K562 (cell line): ENCODE measurements around the gene HIVEP3. TPM values are rescaled to one million over a fixed set of nuclear protein-coding genes. Genes with fewer than 3 reads are reported as not detected.

ENCODE experiments used
- ATAC-seq: fragments of 200-7000 bp; cut with Tn5 transposase; 3 replicates; pipeline ENCODE4 v1.9.1; 2020; ENCODE audit warnings: moderate library complexity
- BruUV-seq: library from RNA; stranded (reverse); fragments of 400-500 nt; replicated peaks from 2 replicates; lab custom pipeline; 2021; lab: Mats Ljungman, UMichigan
- CTCF ChIA-PET: fragments of 300-600 bp; formaldehyde crosslinking; extraction: SDS; loops from one replicate; lab custom pipeline; 2021; ENCODE audit warnings: low intra/inter-chr PET ratio; lab: Yijun Ruan, JAX
- POLR2A ChIA-PET: fragments of 300-600, 350-650 bp; sonication (Branson Sonifier 250); formaldehyde crosslinking; extraction: SDS; loops from one replicate; lab custom pipeline; 2021; ENCODE audit warnings: antibody characterized with exemption, inconsistent platforms; lab: Yijun Ruan, JAX
- DNase-seq, 4 experiments: peaks; one replicate each; pipeline versions ENCODE4 v3.0.0 to v3.0.0-alpha.2; 2011 to 2018; ENCODE audit warnings: low spot score in 3 of 4, mixed read lengths in 3 of 4; ENCODE audit errors: extremely low read depth in 1 of 4
- FAIRE-seq: peaks from 2 replicates; lab custom pipeline; 2011; peaks lifted over from hg19 to GRCh38; lab: Jason Lieb, UNC
- H2AFZ ChIP-seq: 2 replicates; pipeline ENCODE4 v1.6.0; 2011; ENCODE audit warnings: low read depth, low read length, control low read depth, inconsistent platforms
- H3K27ac ChIP-seq: fragments of 200-600 bp; 3 replicates; pipeline ENCODE4 v1.8.0; 2011; ENCODE audit warnings: low read depth, mild to moderate bottlenecking, control low read depth, inconsistent platforms, low read length, moderate library complexity, mixed read lengths; ENCODE audit errors: extremely low read depth
- H3K27me3 ChIP-seq, 2 experiments: fragments of 300-600 bp in 1 of 2; 2 replicates in 1 of 2; 3 replicates in 1 of 2; pipeline versions ENCODE4 v1.6.0 to v1.8.0; 2011; ENCODE audit warnings: inconsistent platforms in 2 of 2, low read length in 2 of 2, mild to moderate bottlenecking in 1 of 2, mixed read lengths in 1 of 2, moderate library complexity in 1 of 2; ENCODE audit not compliant: control insufficient read depth in 2 of 2, insufficient read depth in 2 of 2
- H3K36me3 ChIP-seq: fragments of 300-600 bp; 3 replicates; pipeline ENCODE4 v1.8.0; 2011; ENCODE audit warnings: mild to moderate bottlenecking, low read length, inconsistent platforms; ENCODE audit not compliant: control insufficient read depth, insufficient read depth
- H3K4me1 ChIP-seq, 2 experiments: fragments of 200-600 bp in 1 of 2; replicated peaks in 1 of 2; 2 replicates in 1 of 2; 3 replicates in 1 of 2; pipeline versions ENCODE4 v1.5.1 to v1.8.0; 2011; ENCODE audit warnings: inconsistent platforms in 2 of 2, low read length in 2 of 2, mild to moderate bottlenecking in 1 of 2, mixed read lengths in 1 of 2, moderate library complexity in 1 of 2; ENCODE audit not compliant: control insufficient read depth in 2 of 2, insufficient read depth in 2 of 2
- H3K4me2 ChIP-seq: 2 replicates; pipeline ENCODE4 v1.6.1; 2011; ENCODE audit warnings: low read length, control low read depth, inconsistent platforms, mixed read lengths; ENCODE audit not compliant: insufficient read depth
- H3K4me3 ChIP-seq: fragments of 200-600 bp; sonication (generic), shearing (Covaris generic); 2 replicates; pipeline ENCODE4 v1.5.1; 2016; ENCODE audit warnings: control low read depth, inconsistent platforms
- H3K79me2 ChIP-seq: fragments of 200-600 bp; 3 replicates; pipeline ENCODE4 v1.8.0; 2011; ENCODE audit warnings: low read length, inconsistent platforms; ENCODE audit not compliant: control insufficient read depth, insufficient read depth
- H3K9ac ChIP-seq, 2 experiments: 2 replicates each; pipeline versions ENCODE4 v1.6.0 to v1.6.1; 2011; ENCODE audit warnings: low read depth in 2 of 2, low read length in 2 of 2, control low read depth in 1 of 2, inconsistent platforms in 1 of 2, mild to moderate bottlenecking in 1 of 2, mixed read lengths in 1 of 2; ENCODE audit not compliant: insufficient read depth in 1 of 2
- H3K9me1 ChIP-seq: one replicate; pipeline ENCODE4 v1.6.0; 2011; ENCODE audit warnings: inconsistent platforms, mild to moderate bottlenecking, low read length, moderate library complexity; ENCODE audit not compliant: control insufficient read depth, insufficient read depth
- H3K9me3 ChIP-seq: replicated peaks from 2 replicates; pipeline ENCODE4 v1.5.1; 2011; ENCODE audit warnings: low read depth, low read length, inconsistent platforms; ENCODE audit not compliant: control insufficient read depth, insufficient read depth
- H4K20me1 ChIP-seq: replicated peaks from 2 replicates; pipeline ENCODE4 v1.6.1; 2011; ENCODE audit warnings: low read length, inconsistent platforms, mixed read lengths; ENCODE audit not compliant: control insufficient read depth, insufficient read depth
- GTF2F1 ChIP-seq: IDR thresholded peaks from 2 replicates; pipeline ENCODE4 v1.6.1; 2011; ENCODE audit warnings: low read depth, low read length, improper control_type of control experiment
- HOMEZ ChIP-seq: fragments of 250-450 bp; sonication (Bioruptor Pico); IDR thresholded peaks from 2 replicates; pipeline ENCODE4 v1.4.0; 2020; ENCODE audit warnings: mild to moderate bottlenecking, moderate library complexity
- PHF20 ChIP-seq: fragments of 450-650 bp; IDR thresholded peaks from 2 replicates; pipeline ENCODE4 v1.6.1; 2018; ENCODE audit not compliant: partially characterized antibody
- PRPF4 ChIP-seq: fragments of 200-400 bp; formaldehyde crosslinking; IDR thresholded peaks from one replicate; pipeline ENCODE4 v1.6.1; 2017; ENCODE audit warnings: low read length, low read depth, mild to moderate bottlenecking; ENCODE audit not compliant: insufficient read depth, poor library complexity, severe bottlenecking
- SRSF1 ChIP-seq: fragments of 200-400 bp; formaldehyde crosslinking; IDR thresholded peaks from 2 replicates; pipeline ENCODE4 v1.6.1; 2017; ENCODE audit warnings: mild to moderate bottlenecking, low read depth, low read length, moderate library complexity
- SRSF9 ChIP-seq: fragments of 200-400 bp; formaldehyde crosslinking; IDR thresholded peaks from 2 replicates; pipeline ENCODE4 v1.6.1; 2017; ENCODE audit warnings: low read depth, low read length, borderline replicate concordance
- TFE3 ChIP-seq: fragments of 450-650 bp; formaldehyde crosslinking; IDR thresholded peaks from 2 replicates; pipeline ENCODE4 v1.4.0; 2020; ENCODE audit warnings: mild to moderate bottlenecking, mixed read lengths
- WGBS: fragments of 100-300 bp; shearing (Covaris generic); methylation state at CpG from one replicate; pipeline ENCODE4 v1.1.6; 2016; ENCODE audit warnings: low coverage, mixed read lengths; ENCODE audit not compliant: insufficient coverage; ENCODE audit errors: missing lambda C conversion rate; 5-methylcytosine and 5-hydroxymethylcytosine counted together
- in situ Hi-C: fragments of 300-500 bp; cut with MboI; formaldehyde crosslinking; loops from 4 replicates; pipeline ENCODE4 v1.15.0; 2018; ENCODE audit warnings: inconsistent platforms, mixed read lengths
- intact Hi-C: fragments of 100-400 bp; cut with micrococcal nuclease; formaldehyde crosslinking; loops from 2 replicates; pipeline ENCODE4 v1.14.2; 2022
- polyA plus RNA-seq, 8 experiments: library from polyadenylated mRNA; depleted of rRNA in 4 of 8; stranded (reverse) in 5 of 8; unstranded in 3 of 8; fragments of >200 nt; fragmentation: Nextera tagmentation in 2 of 8; fragmentation: Illumina TruSeq in 1 of 8; extraction: Ambion mirVana in 2 of 8; extraction: Trizol in 1 of 8; gene quantifications; 2 replicates each; pipeline versions ENCODE4 v1.2.1 to v1.2.3, GENCODE V29; 2011 to 2014; ENCODE audit warnings: inconsistent platforms in 1 of 8, missing spikeins in 1 of 8
- total RNA-seq, 7 experiments: library from RNA; depleted of rRNA in 6 of 7; stranded (reverse); fragments of >200 nt in 6 of 7; fragmentation: Illumina TruSeq in 2 of 7; extraction: Trizol in 2 of 7; gene quantifications; 2 replicates each; pipeline versions ENCODE4 v1.2.1 to v1.2.3, GENCODE V29; 2011 to 2021; ENCODE audit warnings: low replicate concordance in 1 of 7

Gene HIVEP3
- total and polyA plus RNA-seq, 9 of the 15 experiments (the other 6 are each of a cell fraction or from before 2014, with no cell fraction given), result 0.09 to 0.58 (median 0.34) TPM; not detected in 1

GRCh38 chr1:41637367-41637766 is 281.4 kb downstream of the HIVEP3 start:
- BruUV-seq, result no TSS peak
- no peaks in the 10 kb centered on the region; the same call in none of the 2 replicates for H4K20me1 ChIP-seq
- no peak overlapping the region for H3K9ac ChIP-seq
- no peaks in the 10 kb centered on the region for H3K36me3 ChIP-seq
- H3K4me2 ChIP-seq, result no peak overlapping the region
- ChIA-PET CTCF (no interaction called here), POLR2A (no interaction called here)
- no peak for TF ChIP-seq PHF20
- TF ChIP-seq TFE3, result no peak
- no peak for TF ChIP-seq SRSF9
- TF ChIP-seq PRPF4, result no peak
- TF ChIP-seq GTF2F1, result no peak
- no peak for TF ChIP-seq SRSF1
- no peak for TF ChIP-seq HOMEZ (CRISPR knock-in tag)
- H3K4me1 ChIP-seq, result no peaks in the 10 kb centered on the region
- H3K79me2 ChIP-seq, result no peaks in the 10 kb centered on the region
- no peaks in the 10 kb centered on the region for H3K9me1 ChIP-seq
- intact Hi-C loops (no loop called here), in situ Hi-C loops (no loop called here)
- peaks cover 14 to 43% of the 10 kb centered on the region in 2 experiments for H3K27me3 ChIP-seq
- H3K27ac ChIP-seq, result no peak overlapping the region
- no peak overlapping the region for H2AFZ ChIP-seq
- WGBS, result 2% methylated on average over 7 of the region's 7 CpGs
- no peak for ATAC-seq
- FAIRE-seq, result no peak
- no peaks in the 10 kb centered on the region for H3K9me3 ChIP-seq
- no peak for DNase-seq
- no peak overlapping the region for H3K4me3 ChIP-seq
